T-helper 1 cell treated with Interleukin-12 subunit alpha and Interleukin-12 subunit beta and Interleukin-4 antibody, amounts not matched to agents 30 ng/mL and 1 ng/mL, for 36 hours (primary cell): Measurements from ENCODE around the gene FSTL5. TPM values are rescaled to one million over a fixed set of nuclear protein-coding genes. Genes with fewer than 3 reads are reported as not detected.
"Not testable (repeated sequence)": the region's sequence is repeated elsewhere in the genome, so short reads cannot be mapped to it uniquely, and the experiment has no call there.

ENCODE experiments used
- intact Hi-C: fragments of 100-400 bp; cut with micrococcal nuclease; formaldehyde crosslinking; loops from one replicate; pipeline ENCODE4 v1.15.1; 2024
- total RNA-seq: library from RNA; stranded (reverse); gene quantifications from 2 replicates; pipeline ENCODE4 v1.2.3, GENCODE V29; 2022

The FSTL5 gene
- total RNA-seq, 1 donor from 2014 or later = not detected

- intact Hi-C loops = not testable (repeated sequence)
These were observed 59.9 kb downstream of the FSTL5 start for GRCh38 chr4:162103908-162104307.

- intact Hi-C loops = no loop called here
These were observed 61.1 kb downstream of the FSTL5 start for GRCh38 chr4:162102713-162103112.

- intact Hi-C loops = no loop called here
These were observed 62.5 kb downstream of the FSTL5 start for GRCh38 chr4:162101337-162101736.

- intact Hi-C loops = no loop called here
These were observed 88.1 kb downstream of the FSTL5 start for GRCh38 chr4:162075726-162076125.

- intact Hi-C loops = no loop called here
These were observed 102.6 kb downstream of the FSTL5 start for GRCh38 chr4:162061214-162061613.

- intact Hi-C loops = no loop called here
These were observed 104.1 kb downstream of the FSTL5 start for GRCh38 chr4:162059656-162060055.

GRCh38 chr4:162056990-162057389 is 106.8 kb downstream of the FSTL5 start:
- intact Hi-C loops = no loop called here

- intact Hi-C loops = no loop called here
These were observed 117.7 kb downstream of the FSTL5 start for GRCh38 chr4:162046135-162046534.

- intact Hi-C loops = no loop called here
These were observed 125.7 kb downstream of the FSTL5 start for GRCh38 chr4:162038112-162038511.

- intact Hi-C loops = no loop called here
These were observed 145.9 kb downstream of the FSTL5 start for GRCh38 chr4:162017863-162018262.

- intact Hi-C loops = no loop called here
These were observed 146.8 kb downstream of the FSTL5 start for GRCh38 chr4:162016991-162017390.

GRCh38 chr4:162016219-162016618 is 147.6 kb downstream of the FSTL5 start:
- intact Hi-C loops = no loop called here

GRCh38 chr4:162015090-162015489 is 148.7 kb downstream of the FSTL5 start:
- intact Hi-C loops = no loop called here

- intact Hi-C loops = no loop called here
These were observed 152.7 kb downstream of the FSTL5 start for GRCh38 chr4:162011089-162011488.

- intact Hi-C loops = no loop called here
These were observed 153.4 kb downstream of the FSTL5 start for GRCh38 chr4:162010362-162010761.

GRCh38 chr4:161992317-161992716 is 171.5 kb downstream of the FSTL5 start:
- intact Hi-C loops = no loop called here

GRCh38 chr4:161991811-161992210 is 172.0 kb downstream of the FSTL5 start:
- intact Hi-C loops = no loop called here

- intact Hi-C loops = no loop called here
These were observed 173.1 kb downstream of the FSTL5 start for GRCh38 chr4:161990721-161991120.

GRCh38 chr4:161988946-161989345 is 174.9 kb downstream of the FSTL5 start:
- intact Hi-C loops = no loop called here

- intact Hi-C loops = no loop called here
These were observed 176.2 kb downstream of the FSTL5 start for GRCh38 chr4:161987611-161988010.

- intact Hi-C loops = no loop called here
These were observed 211.4 kb downstream of the FSTL5 start for GRCh38 chr4:161952382-161952781.

- intact Hi-C loops = no loop called here
These were observed 213.7 kb downstream of the FSTL5 start for GRCh38 chr4:161949946-161950725.

GRCh38 chr4:161948026-161948770 is 215.6 kb downstream of the FSTL5 start:
- intact Hi-C loops = no loop called here
